Left forelimb (tissue), 1 donor: Measurements from ENCODE around the gene MRFAP1.
A peak's percentile ranks its signal among the peaks of the same experiment; 100 is the strongest.
"Not testable (repeated sequence)": the region's sequence is repeated elsewhere in the genome, so short reads cannot be mapped to it uniquely, and the experiment has no call there.

Experiments
- DNase-seq: peaks from one replicate; pipeline ENCODE4 v3.0.0-alpha.2; 2018; ENCODE audit warnings: low spot score

The MRFAP1 gene

GRCh38 chr4:6668391-6668790, 27.9 kb downstream of the MRFAP1 start:
- no peak for DNase-seq

- no peak for DNase-seq
Observed at GRCh38 chr4:6671648-6672047, 31.2 kb downstream of the MRFAP1 start.

GRCh38 chr4:6672131-6672530, 31.6 kb downstream of the MRFAP1 start:
- no peak for DNase-seq

- not testable (repeated sequence) for DNase-seq
Observed at GRCh38 chr4:6672541-6673190, 32.2 kb downstream of the MRFAP1 start.

- not testable (repeated sequence) for DNase-seq
Observed at GRCh38 chr4:6673191-6673659, 32.7 kb downstream of the MRFAP1 start.

GRCh38 chr4:6673660-6674499, 33.4 kb downstream of the MRFAP1 start:
- peak; percentile 91 for DNase-seq

- DNase-seq: no peak
Observed at GRCh38 chr4:6674500-6675149, 34.1 kb downstream of the MRFAP1 start.

- no peak for DNase-seq
Observed at GRCh38 chr4:6676722-6677558, 36.5 kb downstream of the MRFAP1 start.

GRCh38 chr4:6680372-6681034, 40.0 kb downstream of the MRFAP1 start:
- DNase-seq: no peak

GRCh38 chr4:6681191-6681590, 40.7 kb downstream of the MRFAP1 start:
- no peak for DNase-seq

GRCh38 chr4:6682862-6683590, 42.5 kb downstream of the MRFAP1 start:
- no peak for DNase-seq

GRCh38 chr4:6684656-6685055, 44.2 kb downstream of the MRFAP1 start:
- no peak for DNase-seq

GRCh38 chr4:6686104-6686787, 45.8 kb downstream of the MRFAP1 start:
- no peak for DNase-seq

GRCh38 chr4:6687947-6688878, 47.7 kb downstream of the MRFAP1 start:
- no peak for DNase-seq

GRCh38 chr4:6688879-6689505, 48.5 kb downstream of the MRFAP1 start:
- no peak for DNase-seq

GRCh38 chr4:6689506-6689960, 49.0 kb downstream of the MRFAP1 start:
- no peak for DNase-seq
